NCI-H748 (cell line): ENCODE measurements around the gene BCL2A1.
"Not testable (repeated sequence)": the region's sequence is repeated elsewhere in the genome, so short reads cannot be mapped to it uniquely, and the experiment has no call there.

Experiments used
- DNase-seq: peaks from one replicate; lab custom pipeline; 2025; ENCODE audit not compliant: unreplicated experiment; lab: John Stamatoyannopoulos, UW

BCL2A1 gene

DNA sequence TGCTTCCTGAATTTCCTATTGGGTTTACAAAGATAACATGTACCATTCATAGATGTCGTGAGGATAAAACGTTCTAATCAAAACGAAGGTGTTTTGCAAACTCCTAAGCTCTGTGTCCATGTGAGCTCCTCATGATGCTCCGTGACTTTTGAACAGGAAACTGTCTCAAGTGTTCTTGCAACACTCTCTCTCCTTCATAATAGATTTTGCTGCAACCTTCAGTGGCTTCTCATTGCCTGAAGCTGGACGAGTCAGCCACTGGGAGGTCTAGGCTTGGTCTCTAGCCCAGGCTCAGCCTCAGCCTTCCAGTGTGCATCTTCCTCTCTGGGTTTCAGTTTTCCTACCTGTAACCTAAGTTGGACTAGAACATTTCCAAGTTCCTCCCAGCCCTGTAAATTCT is 18.7 kb upstream of the BCL2A1 start:
- no peak for DNase-seq

DNA sequence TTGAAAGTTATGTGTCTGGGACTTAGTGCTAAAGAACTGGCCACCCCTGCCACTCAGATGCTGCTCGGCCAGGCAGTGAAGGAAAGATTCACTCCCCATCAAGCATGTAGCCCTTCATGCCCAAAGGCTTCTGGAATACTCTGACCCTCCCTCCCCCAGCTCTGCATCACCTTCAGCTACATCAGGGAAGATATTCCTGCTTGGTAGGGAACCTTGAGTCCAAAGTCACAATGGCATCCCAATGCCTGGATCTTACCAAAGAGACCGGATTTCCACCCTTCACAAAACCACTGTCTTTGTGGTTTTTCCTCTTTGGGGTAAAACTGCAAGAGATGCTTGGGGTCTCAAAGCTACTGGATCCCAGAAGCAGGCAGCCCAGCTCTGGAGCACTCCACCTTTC is 18.2 kb upstream of the BCL2A1 start:
- DNase-seq: no peak

DNA sequence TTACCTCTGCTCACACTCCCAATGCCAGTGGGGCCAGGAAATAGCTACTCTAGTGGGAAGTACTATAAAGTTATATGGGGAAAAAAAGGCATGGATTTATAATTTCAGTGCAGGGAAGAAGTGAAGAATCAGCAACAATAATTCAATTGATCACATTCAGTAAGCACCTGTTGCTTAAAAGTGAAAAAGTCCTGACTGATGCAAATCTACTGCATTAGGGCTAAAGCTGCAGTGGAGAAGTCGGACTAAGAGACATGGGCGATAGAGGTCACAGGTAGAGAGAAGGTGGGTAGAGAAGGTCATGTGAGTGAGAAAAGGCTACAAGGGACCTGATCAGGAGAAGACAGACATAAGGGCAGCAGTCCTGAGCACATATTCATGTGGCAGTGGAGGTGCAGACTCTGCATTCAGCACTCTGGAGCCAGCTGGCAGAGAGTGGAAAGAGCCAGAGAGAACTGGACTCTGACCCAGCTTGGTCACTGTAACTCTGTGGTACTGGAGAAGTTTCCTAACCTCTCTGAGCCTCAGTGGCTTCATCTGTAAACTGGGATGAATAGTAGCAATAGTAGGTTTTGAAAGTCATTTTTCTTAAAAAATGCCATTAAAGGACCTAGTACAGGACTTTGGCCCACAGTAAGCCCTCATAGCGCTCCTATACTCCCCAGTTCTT is 17.6 kb upstream of the BCL2A1 start:
- DNase-seq: no peak

DNA sequence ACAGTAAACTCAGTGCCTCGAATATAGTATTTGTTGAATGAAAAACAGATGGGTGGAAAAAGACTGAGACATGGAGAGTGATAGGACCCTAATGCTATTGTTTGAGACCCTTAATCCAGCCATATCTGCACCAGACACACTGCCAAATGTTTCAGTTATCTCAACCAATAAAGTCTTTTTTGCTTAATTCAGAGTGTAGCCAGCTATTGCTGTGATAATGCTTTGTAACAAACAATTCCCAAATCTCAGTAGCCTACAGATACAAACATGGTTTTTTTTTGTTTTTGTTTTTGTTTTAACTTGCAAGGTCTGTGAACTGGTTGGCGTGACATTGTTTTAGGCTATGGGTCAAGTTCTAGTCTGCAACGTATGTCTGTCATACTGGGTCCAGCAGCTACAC is 17.0 kb upstream of the BCL2A1 start:
- no peak for DNase-seq

DNA sequence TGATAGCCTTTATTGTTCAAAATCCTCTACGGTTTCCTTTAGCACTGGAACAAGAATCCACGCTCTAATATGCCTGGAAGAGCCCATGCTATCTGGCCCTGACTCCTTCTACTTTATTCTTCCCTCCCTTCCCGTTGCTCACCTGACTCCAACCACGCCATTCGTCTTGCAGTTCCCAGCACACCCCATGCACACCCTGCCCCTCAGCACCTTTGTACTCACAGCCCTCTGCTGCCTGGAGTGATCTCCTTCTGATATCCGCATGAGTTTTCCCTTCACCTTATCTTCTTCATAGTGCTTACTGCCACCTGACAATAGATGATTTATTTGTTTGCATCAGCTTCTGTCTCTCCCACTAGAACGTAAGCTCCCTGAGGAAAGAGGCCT is 16.6 kb upstream of the BCL2A1 start:
- no peak for DNase-seq

DNA sequence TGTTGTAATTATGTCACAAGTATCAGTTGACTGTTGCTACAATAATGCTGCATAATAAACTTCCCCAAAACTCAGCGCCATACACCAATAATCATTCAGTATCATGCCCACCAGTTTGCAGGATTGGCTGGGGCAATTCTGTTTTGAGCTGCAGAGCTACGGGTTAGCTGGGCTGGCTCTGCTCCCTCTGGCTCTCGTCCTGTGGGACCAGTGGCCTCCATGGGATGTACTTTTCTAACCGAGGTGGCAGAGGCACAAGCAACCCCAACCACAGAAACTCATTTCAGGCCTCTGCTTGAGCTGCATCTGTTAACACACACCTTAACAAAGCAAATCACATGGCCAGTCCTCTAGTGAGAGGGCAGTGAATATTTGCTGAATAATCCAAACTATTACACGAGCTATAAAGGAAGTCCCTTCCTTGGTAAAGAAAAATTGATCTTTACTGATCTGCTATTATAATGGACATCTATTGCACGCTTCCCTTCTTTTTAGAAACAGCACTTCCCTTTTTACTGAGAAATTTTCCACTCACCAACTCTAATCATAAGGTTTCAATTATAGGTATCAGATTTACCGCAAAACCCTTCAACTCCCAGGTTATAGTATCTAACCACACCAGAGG is 10.9 kb upstream of the BCL2A1 start:
- DNase-seq: peak; percentile 39

DNA sequence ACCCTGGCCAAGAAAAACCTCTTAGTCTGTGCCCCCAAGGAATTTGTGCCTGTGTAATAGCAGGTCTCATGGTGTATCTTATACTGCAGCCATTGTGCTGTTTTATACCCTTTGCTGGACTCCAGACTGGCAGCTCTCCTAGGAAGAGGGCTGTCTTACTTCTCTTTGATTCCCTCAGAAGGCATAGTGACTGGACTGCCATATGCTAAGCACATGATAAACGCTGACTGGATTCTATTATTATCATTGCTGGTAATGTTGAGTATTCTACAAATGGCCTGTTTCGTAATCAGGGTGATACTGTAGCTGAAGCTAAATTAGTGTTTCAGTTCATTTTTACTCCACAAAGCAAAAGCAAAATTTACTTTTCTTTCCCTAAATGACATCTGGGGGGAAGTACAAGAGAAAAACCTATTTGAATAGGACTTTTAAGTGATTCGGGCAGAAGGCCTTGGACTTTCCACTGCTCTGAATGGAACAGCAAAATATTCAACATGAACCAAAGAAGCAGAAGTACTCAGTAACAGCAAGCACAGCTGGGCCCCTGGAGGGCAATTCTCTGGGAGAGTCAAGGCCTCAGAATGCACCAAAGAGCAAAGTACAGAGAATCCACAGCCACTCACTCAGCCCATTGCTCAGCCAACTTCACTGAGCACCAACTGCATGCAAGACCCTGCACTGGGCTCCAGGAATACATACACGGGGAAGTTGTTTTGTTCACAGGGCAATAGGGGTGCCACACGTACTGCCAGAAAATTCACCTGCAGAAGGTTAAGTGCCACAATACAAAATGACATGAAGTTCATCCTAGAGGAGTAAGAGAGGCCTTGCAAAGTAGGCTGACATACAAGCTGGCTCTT is 7.9 kb upstream of the BCL2A1 start:
- no peak for DNase-seq

DNA sequence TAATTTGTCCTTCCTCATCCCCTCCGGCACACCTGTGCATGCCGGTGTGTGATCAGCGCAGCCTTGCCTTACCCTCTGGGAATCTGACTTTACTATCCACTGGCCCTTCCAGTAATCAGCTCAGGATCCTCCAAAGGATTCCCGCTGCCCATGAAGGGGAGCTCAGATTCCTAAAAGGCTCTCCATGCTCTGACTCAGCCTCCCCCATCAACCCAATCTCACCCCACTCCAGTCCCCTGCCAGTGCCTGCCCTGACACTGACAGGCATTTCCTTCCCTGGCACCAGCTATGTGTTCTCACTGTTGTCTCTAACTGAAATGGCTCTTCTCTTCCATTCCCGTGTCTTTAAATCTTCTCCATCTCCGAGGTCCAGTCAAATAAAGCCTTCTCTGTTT is 7.3 kb upstream of the BCL2A1 start:
- no peak for DNase-seq

DNA sequence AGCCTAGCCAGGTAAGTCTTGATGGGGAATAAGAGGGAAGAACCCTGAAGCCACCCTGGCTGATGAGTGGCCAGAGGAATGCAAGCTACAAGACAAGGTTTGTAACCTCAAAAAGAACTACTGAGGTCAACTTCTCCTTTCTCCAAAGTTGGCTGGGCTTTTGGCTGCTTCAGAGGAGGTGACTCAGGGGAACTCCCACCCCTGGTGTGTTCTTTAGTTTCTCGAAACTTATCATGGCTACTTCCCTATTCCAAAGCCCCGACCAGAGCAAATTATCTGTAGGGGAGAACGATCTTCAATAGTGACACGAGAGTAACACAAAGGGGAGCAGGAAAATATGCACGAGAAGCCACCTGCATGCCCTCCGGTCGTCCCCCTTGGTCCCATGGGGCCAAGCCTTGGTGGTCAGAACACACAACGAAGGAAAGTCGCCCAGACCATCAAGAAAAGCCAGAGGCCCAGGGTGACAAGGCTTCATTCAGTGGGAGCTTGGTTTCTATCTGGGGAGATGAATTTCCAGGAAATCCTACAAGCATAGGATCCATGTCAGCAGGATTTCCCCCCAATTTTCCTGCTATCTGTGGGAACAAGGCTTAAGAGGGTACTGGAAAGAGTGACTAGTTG is 6.5 kb upstream of the BCL2A1 start:
- no peak for DNase-seq

DNA sequence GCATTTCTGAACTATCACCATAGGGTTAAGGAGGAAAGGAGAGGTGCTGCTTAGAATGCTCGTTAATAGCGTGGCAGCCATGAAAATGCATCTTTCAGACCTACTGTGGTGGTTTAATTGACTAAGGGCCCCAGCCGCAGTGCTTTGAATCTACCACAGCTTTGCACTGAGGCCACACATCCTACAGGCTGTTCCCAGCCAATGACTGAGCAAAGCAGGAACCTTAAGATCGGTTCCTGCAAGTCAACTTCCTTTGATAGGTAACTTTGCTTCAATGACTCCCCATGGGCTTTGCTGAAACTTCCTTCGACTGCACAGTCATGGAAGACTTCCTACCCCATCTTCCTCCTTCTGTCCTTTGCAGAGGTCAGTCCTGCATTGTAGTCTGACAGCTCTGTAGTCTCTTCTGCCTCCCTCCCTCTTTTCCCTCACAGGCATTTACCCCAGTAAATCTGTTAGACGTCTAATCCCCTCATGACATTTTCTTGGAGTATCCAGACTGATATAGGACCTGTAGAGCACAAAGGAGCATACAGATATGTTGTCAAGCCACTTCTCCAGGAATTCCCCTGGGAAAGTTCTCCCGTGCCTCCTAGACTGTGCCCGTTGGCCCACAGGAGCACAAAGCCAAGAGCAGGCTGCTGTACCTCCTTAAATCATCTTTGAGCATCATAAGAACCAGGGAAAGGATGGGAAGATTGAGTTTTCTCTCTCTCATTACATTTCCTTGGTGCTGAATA is 2.6 kb upstream of the BCL2A1 start:
- no peak for DNase-seq

DNA sequence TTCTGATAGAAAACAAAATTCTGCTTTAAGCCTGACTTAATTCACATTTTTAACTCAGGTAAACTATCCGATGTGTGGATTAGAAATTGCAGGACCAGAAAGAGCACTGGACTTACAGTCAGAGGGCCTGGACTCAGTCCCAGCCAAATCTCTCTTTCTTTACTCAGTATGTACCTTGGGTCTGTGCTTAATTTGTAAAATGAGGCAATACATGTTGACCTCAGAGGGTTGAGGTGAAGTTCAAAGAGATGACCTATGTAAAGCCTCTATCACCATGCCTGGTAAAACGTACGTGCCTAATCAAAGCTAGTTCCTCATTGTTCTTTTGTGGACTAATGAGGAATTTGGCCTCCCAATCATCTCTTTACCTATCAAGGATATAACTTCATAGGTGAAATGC is 1.9 kb upstream of the BCL2A1 start:
- DNase-seq: no peak

DNA sequence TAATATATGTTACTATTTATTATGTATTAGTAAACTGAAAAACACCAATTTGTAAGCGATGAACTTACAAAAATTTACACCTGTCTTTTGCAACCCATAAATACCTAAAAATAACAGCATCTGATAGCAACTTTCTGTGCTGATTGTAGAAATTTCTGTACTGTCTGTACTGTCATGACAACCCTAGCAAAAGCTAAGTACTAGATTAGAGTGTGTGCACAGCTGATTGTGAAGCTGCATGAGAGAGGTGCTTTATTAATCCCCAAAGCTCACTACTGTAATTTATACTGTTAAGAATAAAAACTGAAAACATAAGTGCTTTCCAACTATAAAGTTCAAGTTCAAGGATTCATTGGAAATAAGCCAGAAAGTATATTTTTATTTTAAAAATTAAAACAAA is 815 bp downstream of the BCL2A1 start:
- DNase-seq: no peak

DNA sequence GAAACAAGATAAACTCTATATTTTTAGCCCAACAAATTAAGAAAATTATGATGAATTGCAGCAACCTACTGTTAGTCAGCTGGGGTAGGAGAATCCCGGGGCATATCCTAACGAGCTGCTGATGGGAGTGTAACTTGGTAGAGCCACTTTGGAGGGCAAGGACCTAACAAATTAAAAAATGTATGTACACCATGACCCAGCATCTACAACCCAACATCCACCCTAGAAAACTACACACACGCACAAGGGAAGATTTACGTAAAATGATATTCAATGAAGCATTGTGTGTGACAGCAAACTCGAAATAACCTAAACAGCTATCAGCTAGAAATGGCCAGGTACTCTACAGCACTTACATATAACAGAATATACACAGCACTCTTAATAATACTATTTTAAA is 1.9 kb downstream of the BCL2A1 start:
- no peak for DNase-seq

DNA sequence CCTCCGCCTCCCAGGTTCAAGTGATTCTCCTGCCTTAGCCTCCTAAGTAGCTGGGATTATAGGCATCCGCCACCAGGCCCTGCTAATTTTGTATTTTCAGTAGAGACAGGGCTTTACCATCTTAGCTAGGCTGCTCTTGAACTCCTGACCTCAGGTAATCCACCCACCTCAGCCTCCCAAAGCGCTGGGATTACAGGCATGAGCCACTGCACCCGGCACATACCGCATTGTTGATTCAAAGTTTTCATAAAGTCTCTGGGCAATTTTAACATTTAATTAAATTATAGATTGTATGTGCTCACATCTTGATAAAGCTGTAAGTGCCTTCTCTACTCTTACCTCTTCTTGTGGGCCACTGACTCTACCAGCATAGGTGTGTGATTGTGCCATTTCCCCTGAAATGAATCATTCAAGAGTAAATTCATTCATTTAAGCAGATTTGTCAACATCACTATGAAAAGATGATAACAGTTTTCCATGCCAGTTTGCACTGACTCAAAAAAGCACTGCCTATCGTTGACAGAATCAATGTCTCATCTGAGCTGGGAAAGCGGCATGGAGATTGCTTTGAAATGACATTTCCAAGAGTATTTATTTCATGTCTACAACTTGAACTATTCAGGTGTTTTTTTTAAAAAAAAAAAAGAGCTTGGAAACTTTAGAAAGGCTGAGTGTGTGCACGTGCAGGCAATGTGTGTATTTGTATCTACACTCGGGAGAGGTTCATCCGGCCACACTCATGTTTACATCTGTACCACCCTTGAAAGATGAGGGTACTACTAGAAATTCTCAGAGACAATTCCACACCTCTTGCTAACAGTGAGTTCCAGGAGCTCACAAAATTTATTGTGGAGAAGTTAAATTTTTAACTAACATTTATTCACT is 3.5 kb downstream of the BCL2A1 start:
- no peak for DNase-seq

DNA sequence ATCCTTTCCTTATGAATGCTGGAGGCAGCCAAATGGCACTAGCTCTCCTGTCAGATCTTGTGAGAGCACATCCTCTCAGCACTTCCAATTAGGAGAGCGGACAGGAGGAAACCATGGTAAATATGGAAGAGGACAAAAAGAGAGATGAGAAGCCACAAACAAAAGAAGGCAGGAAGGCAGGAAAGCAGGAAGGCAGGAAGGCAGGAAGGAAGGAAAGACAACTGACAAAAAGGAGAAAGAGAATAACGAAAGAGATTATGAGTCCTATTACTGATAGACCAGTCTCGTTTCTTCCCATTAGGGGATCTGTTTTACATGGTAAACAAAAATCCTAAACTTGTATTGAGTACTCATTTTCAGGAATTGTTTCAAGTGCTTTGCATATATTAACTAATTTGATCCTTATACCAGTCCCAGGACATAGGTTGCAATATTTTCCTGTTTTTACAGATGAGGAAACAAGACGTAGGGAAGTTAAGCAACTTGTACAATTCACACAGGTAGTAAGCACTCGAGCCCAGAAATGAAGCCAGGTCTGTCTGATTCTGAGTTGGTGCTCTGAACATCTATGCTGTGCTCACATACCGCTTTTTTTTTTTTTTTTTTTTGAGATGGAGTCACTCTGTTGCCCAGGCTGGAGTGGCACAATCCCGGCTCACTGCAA is 4.2 kb downstream of the BCL2A1 start:
- no peak for DNase-seq

DNA sequence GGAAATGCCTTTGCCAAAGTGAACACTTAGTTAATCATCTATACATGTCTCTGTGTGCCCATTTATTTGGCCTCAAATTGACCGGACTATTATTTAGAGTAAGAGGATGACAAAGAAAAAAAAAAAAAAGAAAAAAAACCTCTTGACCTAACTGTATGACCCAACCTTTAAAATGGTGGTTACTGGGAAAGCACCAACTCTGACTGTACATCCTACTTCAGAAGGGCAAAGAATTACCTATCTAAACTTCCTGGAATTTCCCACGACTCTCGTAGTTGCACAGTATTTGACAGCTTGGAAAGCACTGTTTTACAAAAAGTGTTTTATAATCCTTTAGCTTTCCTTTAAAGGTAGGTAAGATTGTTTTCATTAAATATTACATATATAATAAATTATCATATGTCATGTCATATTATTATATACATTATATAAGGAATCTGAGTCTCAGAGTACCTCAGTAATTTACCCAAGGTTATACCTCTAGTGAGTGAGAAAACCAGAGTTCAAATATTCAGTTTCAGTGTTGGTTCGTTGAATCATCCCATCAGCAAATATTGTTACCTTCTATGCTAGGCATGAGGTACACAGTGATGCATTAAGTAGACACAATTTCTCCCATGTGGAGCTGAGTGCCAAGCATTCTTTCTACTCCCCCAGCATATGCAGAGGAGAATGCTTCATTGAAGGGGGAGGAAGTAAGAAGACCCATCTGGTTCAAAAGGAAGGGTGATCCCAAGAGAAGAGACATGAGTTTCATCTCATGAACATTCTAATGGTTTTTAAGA is 5.0 kb downstream of the BCL2A1 start:
- no peak for DNase-seq

DNA sequence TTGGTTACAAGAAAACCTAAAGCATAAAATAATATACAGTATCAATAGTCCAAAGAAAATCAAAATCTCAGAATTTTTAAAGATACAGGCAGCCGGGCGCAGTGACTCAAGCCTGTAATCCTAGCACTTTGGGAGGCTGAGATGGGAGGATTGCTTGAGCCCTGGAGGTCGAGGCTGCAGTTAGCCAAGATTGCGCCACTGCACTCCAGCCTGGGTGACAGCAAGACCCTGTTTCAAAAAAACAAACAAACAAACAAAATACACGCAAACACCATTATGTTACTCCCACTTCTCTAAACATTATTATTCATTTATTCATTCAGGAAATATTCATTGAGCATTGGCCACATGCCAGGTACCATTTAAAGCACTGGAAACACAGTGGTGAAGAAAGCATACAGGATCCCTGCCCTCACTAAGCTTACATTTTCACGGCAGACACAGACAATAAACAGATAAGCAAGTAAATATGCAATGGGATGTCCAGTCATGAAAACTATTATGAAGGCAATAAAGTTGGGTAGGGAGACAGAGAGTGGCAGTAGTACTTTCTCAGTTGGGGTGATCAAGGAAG is 6.7 kb downstream of the BCL2A1 start:
- DNase-seq: no peak

DNA sequence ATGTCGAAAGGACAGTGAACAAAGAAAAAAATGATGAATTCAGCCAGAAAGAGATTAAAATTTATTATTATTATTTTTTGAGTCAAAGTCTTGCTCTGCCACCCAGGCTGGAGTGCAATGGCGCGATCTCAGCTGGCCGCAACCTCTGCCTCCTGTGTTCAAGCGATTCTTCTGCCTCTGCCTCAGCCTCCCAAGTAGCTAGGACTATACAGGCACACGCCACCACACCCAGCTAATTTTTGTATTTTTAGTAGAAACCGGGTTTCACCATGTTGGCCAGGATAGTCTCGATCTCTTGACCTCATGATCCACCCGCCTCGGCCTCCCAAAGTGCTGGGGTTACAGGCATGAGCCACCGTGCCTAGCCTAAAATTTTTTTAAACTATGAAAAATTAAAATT is 8.1 kb downstream of the BCL2A1 start:
- DNase-seq: not testable (repeated sequence)
